Measurements from ENCODE around the gene ALPK3.

The ALPK3 gene

DNA sequence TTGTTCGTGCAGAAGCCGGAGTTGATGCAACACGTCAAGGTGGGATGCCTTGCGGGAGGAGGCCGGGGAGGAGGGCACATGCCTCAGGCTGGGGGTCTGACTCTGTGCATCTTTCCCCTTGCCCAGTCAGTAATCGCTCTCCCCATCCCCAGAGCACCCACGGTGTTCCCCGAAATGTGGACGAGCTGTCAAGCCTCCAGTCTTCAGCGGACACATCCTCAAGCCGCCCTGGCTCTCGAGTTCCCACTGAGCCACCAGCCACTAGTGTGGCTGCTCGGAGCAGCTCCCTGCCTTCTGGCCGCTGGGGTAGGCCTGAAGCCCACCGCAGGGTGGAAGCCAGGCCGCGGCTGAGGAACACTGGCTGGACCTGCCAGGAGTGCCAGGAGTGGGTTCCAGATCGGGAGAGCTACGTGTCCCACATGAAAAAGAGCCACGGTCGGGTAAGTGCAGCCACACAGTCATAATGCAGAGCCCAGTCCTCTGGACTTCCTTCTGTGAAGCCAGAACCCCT, 18.7 kb upstream of the ALPK3 start:
- DNase-seq, result no peak

DNA sequence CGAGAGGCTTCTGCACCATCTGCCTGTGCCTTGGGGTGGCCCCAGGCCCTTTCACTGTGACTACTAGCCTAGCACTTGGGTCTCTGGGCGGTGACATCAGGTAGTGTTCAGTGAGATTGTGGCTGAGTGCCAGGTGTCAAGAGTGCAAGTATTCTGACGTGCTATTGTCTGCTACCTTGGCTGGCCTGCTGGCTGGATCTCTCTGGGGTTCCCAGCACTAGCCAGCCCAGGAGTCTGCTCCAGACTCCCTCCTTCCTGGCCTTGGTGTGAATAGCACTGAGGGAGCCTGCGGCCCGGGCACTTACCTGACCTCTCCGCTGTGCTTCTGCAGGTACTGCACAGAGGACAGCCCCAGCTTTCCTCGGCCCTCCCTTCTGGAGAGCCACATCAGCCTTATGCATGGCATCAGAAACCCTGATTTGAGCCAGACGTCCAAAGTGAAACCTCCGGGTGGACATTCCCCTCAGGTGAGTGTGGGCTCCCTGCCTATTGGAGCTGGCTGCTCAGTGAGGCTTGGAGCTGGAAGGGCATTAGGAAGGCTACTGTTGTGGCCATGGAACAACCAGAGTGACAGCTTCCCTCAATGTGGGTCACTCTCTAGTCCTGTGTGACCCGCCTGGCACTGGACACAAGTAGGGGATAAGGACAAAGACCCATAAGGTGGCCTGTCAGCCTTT, 17.5 kb upstream of the ALPK3 start:
- no peak for DNase-seq

DNA sequence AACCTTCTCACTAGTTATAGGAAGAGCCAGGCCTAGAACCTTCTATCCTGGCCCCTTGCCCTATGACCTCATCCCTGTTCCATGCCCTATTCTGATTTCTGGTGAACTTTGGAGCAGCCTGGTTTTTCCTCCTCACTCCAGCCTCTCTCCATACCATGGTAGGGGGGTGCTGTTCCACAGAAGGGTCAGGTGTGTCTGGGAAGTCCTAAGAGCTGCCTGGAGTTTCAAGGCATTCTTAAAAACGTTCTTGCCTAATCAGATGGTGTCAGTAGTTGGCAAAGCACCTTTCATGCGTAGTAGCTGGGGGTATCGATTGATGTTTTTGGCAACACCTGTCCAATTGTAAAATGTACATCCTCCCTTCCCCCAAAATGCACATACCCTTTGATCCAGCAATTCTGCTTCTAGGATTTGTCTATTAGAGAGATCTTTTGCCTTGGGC, 16.8 kb upstream of the ALPK3 start:
- no peak for DNase-seq

DNA sequence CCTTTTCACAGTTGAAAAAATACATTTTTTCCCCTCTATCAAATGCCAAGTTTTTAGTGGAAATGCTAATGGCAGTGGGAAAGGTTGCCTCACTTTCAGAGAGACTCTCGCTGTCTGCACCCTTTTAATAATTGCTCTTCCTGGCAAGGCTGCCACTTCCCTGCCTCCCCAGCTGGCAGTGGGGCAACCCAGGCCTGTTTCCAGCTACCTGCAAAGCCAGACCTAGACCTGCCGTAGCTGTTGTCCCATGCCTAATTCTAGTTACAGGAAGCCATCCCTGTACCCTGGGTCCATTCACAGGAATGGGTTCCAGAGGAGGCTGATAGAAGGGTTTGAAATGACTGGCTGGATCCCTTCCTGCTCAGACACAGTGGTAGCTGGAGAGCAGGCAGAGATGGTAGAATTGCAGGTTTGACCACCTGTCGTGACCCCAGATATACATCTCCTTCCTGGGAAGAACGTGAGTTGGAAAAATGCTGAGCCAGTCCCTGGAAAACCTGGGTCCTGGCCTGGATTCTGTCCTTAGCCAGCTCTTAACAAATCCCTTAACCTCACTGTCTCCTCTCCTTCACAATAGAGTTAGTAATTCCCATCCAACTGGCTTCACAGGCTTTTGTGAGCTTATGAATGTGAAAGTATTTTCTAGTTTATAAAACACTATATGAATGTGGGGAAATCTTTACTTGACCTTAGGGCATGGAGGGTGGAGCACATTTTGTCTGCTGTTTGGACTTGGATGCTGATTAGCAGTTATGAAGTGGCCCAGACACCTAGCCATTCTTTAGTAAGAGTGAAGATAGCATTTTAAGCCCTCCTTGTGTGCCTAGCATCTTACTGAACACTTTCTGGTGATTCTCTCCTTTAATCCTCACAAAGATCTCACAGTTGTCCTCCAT, 12.9 kb upstream of the ALPK3 start:
- DNase-seq, result no peak

DNA sequence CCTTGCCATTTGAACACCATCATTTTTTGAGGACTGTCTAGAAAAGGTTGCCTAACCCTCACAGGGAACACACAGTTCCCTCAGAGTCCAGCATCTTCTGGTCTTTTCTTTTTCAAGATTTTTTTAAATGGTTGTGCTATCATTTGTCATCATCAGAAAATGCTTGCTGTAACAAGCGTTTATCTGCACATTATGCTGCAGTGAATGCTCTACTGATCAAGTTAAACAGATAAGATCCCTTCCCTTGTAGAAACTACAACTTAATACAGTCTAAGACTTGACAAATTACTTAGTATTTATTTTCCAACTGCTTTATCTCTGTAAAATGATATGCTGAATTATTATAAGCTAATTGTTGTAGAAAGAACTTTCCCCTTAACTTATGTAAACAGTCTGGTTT, 11.9 kb upstream of the ALPK3 start:
- no peak for DNase-seq

DNA sequence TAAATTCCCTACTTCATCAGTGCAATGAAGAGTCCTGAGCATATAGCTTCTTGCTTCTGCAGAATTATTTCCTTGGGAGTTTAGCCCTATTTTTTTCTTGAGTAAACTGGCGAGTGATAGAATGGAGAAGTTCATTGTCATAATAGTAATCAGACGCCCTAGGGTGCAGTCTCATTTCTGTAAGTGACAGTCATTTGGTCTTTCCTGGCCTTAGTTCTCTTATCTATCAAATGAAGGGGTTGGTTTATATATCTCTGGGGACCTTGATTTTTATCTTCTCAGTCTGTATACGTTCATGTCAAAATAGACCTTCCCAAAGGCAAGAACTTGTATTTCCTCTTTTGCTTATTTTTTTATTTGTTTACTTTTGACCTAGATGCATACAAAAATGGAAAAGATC, 9.9 kb upstream of the ALPK3 start:
- no peak for DNase-seq

DNA sequence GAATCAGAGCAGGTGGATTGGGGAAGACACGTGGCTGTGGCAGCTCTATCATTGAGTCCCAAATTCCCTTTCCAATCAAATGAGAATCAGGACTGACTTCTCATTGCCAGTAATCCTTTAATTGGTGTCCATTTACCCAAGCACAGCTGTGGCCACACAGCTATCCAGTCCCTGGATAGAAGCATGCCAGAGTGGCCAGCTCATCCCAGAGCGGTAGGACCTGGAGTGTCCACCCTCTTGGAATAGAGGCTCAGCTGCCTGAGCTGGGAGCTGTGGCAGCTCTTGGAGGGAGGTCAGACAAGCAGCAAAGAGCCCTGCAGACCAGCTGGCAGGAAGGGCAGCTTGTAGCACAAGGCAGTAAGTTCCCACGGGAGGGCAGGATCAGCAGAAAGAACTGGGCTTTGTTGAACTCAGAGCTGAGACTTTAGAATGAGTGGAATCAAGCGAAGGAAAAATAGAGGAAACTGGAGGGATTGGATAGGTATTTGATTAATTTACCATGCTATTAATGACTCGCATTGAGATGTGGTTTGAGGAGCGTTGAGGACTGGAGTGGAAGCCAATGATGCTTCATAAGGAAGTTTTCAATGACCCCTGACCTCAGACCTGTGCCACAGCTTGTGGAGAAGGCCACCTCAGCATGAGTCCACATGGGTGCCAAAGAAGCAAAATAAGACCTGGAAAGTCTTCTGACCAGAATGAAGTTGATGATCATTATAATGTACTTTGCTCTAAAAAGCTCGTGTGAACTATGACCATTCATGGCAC, 6.9 kb upstream of the ALPK3 start:
- no peak for DNase-seq

DNA sequence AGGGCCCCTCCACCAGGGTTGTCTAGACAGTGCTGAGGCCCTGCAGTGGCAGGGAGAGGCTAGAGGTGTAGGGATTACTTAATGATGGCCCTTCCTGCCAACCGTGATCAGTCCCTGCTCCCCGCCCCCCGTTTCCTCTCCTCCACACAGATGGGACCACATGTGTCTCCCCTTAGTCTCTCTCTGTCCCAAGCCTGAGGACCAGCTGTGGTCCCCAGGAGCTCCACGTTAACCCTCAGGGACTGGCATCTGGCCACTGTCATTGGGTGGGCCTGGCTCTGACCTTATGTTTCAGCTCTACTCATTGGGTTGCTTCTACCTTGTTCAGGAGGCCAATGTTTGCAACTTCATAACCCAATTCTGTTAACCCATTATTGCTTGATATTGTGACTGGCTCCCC, 6.0 kb upstream of the ALPK3 start:
- no peak for DNase-seq

DNA sequence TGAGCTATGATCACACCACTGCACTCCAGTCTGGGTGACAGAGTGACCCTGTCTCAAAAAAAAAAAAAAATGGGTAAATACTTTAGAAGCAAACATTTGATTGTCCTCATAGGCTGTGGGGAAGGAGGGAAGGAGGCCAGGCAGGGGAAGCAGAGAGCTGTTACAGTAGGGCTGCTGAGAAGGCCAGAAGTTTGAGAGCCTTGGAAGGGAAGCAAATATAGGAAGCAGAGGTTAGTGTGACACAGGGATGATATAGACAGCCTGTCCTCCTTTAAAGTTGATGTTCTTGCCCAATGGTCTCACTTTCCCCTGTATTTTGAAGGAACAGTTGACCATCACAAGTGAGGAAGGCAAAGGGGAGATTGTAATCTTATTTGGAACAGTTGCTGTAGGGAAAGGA, 5.3 kb upstream of the ALPK3 start:
- no peak for DNase-seq

DNA sequence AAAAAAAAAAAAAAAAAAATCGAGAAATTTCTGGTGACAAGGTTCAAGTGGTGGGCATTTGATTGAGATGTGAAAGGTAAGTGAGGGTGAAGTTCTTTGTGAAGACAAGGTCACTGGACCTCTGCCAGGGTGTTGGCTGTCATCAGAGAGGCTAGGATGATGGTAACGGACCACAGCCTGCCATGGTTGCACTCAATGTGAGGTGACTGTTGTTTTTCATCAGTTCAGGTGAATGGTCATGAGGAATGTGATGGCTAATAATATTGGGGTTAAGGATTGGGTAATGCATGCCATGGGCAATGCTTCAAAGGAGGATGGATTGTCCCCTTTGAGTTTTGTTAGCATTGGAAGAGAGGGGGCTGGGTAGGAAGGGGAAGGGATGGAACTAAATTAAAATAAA, 4.3 kb upstream of the ALPK3 start:
- no peak for DNase-seq

DNA sequence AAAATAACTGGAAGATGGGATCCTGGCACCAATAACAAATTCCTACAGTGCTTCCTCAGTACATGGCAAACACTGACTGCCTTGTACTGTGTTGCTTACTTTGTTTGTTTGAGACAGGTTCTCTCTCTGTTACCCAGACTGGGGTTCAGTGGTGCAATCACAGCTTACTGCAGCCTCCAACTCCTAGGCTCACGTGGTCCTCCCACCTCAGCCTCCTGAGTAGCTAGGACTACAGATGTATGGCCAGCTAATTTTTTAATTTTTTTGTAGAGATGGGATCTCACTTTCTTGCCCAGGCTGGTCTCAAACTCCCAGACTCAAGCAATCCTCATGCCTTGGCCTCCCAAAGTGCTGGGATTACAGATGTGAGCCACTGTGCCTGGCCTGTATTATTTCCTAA, 3.7 kb upstream of the ALPK3 start:
- DNase-seq, result no peak

DNA sequence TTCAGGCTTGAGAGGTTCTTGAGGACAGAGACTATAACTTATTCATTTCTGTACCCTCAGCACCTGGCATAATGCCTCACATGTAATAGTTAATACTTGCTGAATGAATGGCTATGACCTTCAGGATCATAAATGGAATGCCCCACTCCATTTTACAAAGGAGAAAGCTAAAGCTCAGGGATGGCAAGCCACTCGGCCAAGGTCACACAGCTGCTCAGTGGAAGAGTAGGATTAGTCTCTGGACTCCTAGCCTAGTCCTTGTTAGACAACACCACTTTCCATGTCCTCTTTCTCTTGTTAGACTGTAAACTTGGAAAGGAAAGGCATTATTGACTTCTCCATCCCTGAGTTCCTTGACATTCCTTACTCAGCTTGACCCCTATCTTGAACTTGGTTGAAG, 3.2 kb upstream of the ALPK3 start:
- DNase-seq, result no peak

DNA sequence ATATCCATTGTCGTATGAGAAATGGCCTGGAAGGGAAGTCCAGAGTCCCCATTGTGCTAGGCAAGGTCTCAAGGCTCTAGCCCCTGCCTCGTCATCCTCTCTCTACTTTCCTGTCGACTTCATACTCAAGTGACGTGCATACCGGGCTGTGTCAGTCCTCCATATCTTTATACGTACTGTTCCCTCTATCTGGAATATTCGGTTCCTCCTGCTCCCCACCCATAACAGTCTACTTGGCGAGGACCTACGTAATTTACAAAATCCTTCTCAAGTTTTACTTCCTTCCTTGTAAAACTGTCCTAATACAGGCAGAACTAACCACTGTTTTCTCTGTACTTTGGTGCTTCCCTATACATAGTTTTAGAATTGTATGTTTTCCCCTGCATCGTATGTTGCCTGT, 2.2 kb upstream of the ALPK3 start:
- no peak for DNase-seq

DNA sequence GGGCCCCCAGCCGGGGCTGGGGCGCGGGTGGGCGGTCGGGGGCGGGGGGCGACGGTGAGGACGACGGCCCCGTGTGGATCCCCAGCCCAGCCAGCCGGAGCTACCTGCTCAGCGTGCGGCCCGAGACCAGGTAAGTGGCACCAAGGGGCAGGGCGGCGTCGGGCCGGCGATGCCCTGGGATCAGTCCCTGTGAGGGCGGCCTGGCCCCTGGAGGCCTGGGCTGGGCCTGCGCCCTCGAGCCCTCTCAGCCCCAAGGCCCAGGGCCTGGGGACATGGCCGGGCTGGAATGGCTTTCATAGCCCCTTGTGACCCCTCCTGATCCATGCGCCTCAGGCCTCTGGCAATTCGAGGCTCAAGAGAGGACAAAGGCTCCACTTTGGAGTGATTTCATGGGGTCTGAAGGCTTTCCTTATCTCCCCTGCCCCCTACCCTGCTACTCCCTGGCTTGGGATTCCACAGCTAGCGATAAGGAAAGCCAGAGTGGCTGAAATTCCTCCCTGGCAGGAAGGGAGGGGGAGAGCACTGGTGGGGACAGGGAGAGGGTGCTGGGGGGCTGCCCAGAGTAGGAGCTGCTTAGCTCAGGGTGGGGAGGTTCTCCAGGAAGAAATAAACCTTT, 418 bp downstream of the ALPK3 start:
- no peak for DNase-seq

DNA sequence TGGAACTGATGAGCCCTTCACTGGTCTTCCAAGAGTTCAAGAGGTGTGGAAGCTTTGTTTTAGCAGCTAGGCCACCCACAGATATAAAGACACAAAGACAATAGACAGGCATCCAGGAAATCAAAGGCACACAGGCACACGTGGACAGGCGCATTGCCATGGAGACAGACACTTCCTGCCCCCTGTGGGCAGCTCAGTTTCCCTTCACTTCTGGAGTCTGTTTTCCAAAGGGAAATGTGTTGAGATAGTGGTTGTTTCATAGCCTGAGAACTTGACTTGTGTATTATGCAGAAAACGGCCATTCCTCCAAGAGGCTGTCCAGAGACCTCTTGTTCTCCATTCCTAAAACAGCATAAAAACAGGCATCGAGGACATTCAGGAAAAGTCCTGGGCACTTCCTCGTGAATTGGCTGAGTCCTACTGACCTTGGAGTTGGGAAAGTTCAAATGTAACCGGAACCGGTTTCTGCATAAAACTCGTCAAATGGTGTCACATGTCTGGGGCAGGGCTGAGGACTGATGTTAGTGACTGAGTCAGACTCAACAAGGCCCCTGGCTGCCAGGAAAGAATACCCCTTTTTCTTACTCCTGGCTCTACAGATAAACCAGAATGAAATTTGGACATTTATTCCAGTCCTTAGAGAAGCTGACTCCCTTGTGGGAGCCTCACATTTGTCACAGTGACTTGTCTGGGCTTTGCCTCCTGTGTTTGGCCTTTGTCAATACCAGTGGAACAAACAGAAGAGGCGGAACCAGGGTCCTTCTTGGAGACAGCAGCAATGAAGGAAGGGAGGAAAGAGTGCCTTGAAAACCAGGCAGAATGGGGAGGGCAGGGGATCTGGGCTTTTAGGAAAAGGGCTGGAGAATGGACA, 1.3 kb downstream of the ALPK3 start:
- no peak for DNase-seq

DNA sequence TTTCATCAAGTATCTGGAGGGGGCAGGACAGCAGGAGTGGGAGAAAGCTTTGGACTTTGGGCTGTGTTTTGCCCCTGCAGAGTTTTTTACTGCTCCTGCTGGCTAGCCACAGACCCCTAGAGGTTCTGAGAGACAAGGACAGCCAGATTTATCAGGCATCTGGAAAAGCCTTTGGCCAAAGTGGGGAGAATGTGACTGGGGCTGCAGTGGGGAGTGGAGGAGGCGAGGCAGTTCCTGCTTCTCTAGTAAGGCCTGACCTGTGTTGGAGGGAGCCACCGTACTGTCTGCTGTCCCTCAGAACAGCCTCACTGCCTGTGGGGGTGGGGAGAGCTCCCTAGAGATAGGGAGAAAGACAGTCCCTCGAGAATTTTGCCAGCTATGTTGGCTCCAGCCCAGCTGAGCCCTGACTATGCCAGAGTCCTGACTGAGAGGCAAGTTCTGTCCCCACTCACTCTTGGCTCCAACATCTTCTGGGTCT, 2.2 kb downstream of the ALPK3 start:
- no peak for DNase-seq

DNA sequence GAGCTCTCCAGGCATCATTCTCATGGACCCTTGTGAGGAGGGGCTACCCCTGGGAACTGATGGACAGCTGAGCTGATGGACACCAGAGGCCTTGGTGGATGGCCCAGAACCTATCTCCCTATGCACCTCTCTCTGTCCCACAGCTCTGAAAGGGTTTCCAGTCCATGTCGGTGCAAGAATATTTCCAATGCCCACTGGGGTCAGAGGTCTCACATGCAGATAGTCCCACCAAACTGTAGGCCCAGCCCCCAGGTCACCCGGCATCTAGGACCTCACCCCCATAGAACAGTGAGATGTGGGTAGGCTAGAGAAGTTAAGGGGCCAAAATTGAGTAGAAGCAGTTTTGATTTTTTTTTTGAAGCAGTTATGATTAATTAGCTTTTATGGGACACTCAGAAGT, 2.6 kb downstream of the ALPK3 start:
- no peak for DNase-seq

DNA sequence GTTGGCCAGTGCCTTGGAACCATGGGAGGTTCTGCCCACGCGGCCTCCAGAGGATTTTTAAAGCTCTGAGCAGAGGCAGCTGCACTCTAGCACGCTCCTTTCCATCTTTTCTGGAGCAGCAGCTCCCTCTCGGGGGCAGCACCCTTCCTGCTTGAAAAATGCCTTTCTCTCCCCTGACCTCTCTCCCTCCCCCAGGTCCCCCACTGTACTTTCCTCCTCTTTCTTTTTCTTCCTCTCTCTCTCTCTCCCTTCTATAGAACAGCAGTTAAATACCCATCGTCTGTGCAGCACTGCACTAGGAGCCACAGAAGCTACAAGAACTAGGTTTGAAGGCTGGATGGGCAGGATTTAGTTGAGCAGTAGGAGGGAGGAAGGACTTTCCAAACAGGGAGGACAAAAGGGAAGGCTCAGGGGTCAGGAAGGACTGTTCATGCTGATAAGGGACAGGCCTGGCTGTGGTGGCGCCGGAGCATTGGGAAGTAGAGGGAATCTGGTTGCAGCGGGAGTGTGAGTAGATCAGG, 4.4 kb downstream of the ALPK3 start:
- DNase-seq, result no peak

DNA sequence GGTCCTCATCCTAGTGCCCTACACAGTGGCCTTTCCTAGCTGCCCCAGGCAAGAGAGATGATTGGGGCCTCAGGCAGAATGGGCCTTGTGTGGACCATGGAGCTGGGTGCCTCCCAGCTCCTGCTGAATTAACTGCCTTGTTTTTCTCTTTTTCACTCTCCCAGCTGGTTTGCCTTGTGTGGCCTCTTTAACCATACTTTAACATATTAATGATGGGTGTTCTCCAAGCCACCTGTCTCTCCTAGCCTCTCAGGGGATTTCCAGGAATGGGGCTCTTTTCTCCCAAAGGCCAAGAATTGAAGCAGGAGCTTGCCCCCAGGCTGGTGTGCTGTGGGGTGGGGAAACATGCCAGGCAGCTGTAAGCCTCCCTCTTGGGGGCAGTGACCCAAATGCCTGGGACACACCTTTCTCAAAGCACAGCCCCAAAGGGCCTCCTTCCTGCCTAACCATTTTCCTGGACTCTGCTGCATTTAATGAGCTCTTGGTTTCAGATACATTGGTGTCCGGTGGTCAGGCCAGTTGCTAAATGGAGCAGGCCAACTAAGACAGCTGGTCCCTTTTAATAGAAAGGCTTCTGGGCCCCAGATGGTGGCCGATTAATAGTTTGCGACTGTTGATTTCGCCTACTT, 5.6 kb downstream of the ALPK3 start:
- no peak for DNase-seq

DNA sequence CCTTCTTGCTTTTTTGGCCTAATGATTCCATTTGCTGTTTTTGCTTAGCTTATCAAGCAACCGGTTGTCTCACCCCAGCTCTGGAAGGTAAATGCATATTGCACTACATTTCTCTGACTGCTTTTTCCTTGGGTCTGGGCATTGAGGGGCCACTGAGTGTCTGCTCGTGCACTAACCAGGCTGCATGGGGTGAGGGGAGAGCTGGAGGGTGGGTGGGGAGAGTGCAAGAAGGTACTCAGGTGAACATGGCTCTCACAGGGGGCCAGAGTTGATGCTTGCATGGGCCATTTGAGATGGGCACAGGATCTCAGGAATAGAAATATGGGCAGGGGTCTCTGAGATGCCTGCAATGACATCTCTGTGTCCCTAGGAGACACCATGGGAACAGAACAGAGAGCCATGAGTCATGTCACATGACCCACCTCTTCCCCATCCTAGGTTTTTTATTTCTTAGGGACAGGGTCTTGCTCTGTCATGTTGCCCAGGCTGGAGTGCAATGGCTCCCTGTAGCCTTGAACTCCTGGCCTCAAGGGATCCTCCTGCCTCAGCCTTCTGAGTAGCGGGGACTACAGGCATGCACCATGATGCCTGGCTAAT, 6.2 kb downstream of the ALPK3 start:
- DNase-seq, result no peak
